Measurements from ENCODE around the gene SCN4B.

Gene SCN4B

GRCh38 chr11:118155776-118156530, 3.3 kb upstream of the SCN4B start:
- no peak for DNase-seq
- in situ Hi-C loops (cut with MboI; ENCODE audit: low pct_unique_long_range_greater_than_20kb, low sequenced_read_pairs) = no loop called here

- in situ Hi-C loops (cut with MboI; ENCODE audit: low pct_unique_long_range_greater_than_20kb, low sequenced_read_pairs) = no loop called here
- DNase-seq = no peak
Measured at GRCh38 chr11:118154641-118155040, 2.0 kb upstream of the SCN4B start.

- in situ Hi-C loops (cut with MboI; ENCODE audit: low pct_unique_long_range_greater_than_20kb, low sequenced_read_pairs) = no loop called here
- DNase-seq = no peak
Measured at GRCh38 chr11:118153976-118154375, 1.4 kb upstream of the SCN4B start.

- DNase-seq = no peak
- in situ Hi-C loops (cut with MboI; ENCODE audit: low pct_unique_long_range_greater_than_20kb, low sequenced_read_pairs) = no loop called here
Measured at GRCh38 chr11:118153516-118153915, 893 bp upstream of the SCN4B start.

GRCh38 chr11:118152020-118152551, 537 bp downstream of the SCN4B start:
- in situ Hi-C loops (cut with MboI; ENCODE audit: low pct_unique_long_range_greater_than_20kb, low sequenced_read_pairs) = no loop called here
- DNase-seq = no peak

- in situ Hi-C loops (cut with MboI; ENCODE audit: low pct_unique_long_range_greater_than_20kb, low sequenced_read_pairs) = no loop called here
- no peak for DNase-seq
Measured at GRCh38 chr11:118151431-118151830, 1.2 kb downstream of the SCN4B start.

GRCh38 chr11:118149493-118149892, 3.1 kb downstream of the SCN4B start:
- in situ Hi-C loops (cut with MboI; ENCODE audit: low pct_unique_long_range_greater_than_20kb, low sequenced_read_pairs) = no loop called here

GRCh38 chr11:118148856-118149255, 3.8 kb downstream of the SCN4B start:
- in situ Hi-C loops (cut with MboI; ENCODE audit: low pct_unique_long_range_greater_than_20kb, low sequenced_read_pairs) = no loop called here
- DNase-seq = no peak

More at GRCh38 chr11:118149493-118149892, 3.1 kb downstream of the SCN4B start:
- no peak for DNase-seq

- DNase-seq = no peak
- in situ Hi-C loops (cut with MboI; ENCODE audit: low pct_unique_long_range_greater_than_20kb, low sequenced_read_pairs) = no loop called here
Measured at GRCh38 chr11:118148240-118148639, 4.4 kb downstream of the SCN4B start.

GRCh38 chr11:118147502-118147901, 5.1 kb downstream of the SCN4B start:
- DNase-seq = peak; percentile 37
- in situ Hi-C loops (cut with MboI; ENCODE audit: low pct_unique_long_range_greater_than_20kb, low sequenced_read_pairs) = no loop called here

- no peak for DNase-seq
- in situ Hi-C loops (cut with MboI; ENCODE audit: low pct_unique_long_range_greater_than_20kb, low sequenced_read_pairs) = no loop called here
Measured at GRCh38 chr11:118146554-118146953, 6.1 kb downstream of the SCN4B start.

GRCh38 chr11:118145285-118146227, 7.1 kb downstream of the SCN4B start:
- peak; percentile 86 for DNase-seq
- in situ Hi-C loops (cut with MboI; ENCODE audit: low pct_unique_long_range_greater_than_20kb, low sequenced_read_pairs) = no loop called here

- in situ Hi-C loops (cut with MboI; ENCODE audit: low pct_unique_long_range_greater_than_20kb, low sequenced_read_pairs) = no loop called here
- DNase-seq = no peak
Measured at GRCh38 chr11:118144301-118145268, 8.0 kb downstream of the SCN4B start.

- in situ Hi-C loops (cut with MboI; ENCODE audit: low pct_unique_long_range_greater_than_20kb, low sequenced_read_pairs) = no loop called here
- DNase-seq = no peak
Measured at GRCh38 chr11:118143661-118144185, 8.9 kb downstream of the SCN4B start.

- DNase-seq = peak; percentile 76
Measured at GRCh38 chr11:118142809-118143208, 9.8 kb downstream of the SCN4B start.

GRCh38 chr11:118142081-118142480, 10.5 kb downstream of the SCN4B start:
- in situ Hi-C loops (cut with MboI; ENCODE audit: low pct_unique_long_range_greater_than_20kb, low sequenced_read_pairs) = no loop called here
- DNase-seq = no peak

More at GRCh38 chr11:118142809-118143208, 9.8 kb downstream of the SCN4B start:
- in situ Hi-C loops (cut with MboI; ENCODE audit: low pct_unique_long_range_greater_than_20kb, low sequenced_read_pairs) = no loop called here

GRCh38 chr11:118139578-118139977, 13.0 kb downstream of the SCN4B start:
- in situ Hi-C loops (cut with MboI; ENCODE audit: low pct_unique_long_range_greater_than_20kb, low sequenced_read_pairs) = no loop called here
- no peak for DNase-seq

- DNase-seq = no peak
- in situ Hi-C loops (cut with MboI; ENCODE audit: low pct_unique_long_range_greater_than_20kb, low sequenced_read_pairs) = no loop called here
Measured at GRCh38 chr11:118138839-118139420, 13.7 kb downstream of the SCN4B start.

All from KBM-7 (cell line).